ENCODE data around the gene BRD1. TPM values are rescaled to one million over a fixed set of nuclear protein-coding genes. Genes with fewer than 3 reads are reported as not detected.

Gene BRD1
- total RNA-seq, 2 donors from 2014 or later, result 127 to 153 TPM

DNA sequence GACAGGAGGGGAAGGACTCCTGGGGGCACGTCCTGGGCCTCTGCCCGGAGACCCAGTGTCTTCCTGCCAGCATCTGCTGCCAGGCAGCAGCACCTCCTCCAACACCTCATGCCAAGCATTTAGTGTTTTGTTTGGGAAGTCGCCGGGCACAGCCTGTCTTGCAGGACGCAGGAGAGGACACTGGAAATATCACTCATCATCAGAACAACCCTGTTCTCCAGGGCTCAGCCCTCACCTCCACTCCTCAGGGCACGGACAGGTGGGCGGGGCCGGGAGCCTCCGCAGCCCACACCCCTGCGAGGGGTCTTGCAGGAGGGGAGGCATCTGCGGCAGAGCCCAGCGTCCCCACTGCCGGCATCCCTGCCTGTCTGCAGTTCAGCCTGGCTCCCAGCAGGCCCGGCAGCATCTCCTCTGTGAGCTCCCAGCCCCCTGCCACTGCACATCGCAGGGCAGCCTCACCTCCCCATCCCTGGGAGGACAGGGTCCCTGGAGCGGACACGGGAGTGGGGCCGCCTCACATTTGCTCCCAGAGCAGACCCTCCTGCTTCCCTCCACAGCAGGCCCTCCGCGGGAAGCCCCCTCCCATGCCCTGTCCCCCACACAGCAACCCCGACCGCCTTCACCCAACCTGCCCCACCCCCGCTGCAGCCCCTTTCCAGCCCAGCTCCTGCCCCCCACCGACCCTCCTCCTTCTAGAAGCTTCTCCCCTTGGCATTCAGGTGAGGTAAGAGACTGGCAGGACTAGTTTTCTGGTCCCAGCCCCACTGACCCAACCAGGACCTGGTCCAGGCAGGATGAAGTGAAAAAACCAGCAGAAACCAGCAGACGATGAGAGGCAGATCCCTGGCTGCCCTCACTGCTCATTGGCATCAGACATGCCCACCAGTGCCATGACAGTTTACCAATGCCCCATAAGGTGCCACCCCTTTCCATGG is 72.7 kb downstream of the BRD1 start:
- no peak for ATAC-seq
- Mint-ChIP-seq H3K4me1 (peaks cover 2% of the 10 kb centered on the region), H3K27ac (no peak overlapping the region), H3K27me3 (peaks cover 21% of the 10 kb centered on the region), H3K4me3 (no peak overlapping the region), H3K36me3 (ENCODE audit: low read depth) (no peaks in the 10 kb centered on the region)
- H3K9me3 ChIP-seq (ENCODE audit: control insufficient read depth, low read length, poor library complexity, severe bottlenecking), result no peaks in the 10 kb centered on the region
- DNase-seq, result no peak

DNA sequence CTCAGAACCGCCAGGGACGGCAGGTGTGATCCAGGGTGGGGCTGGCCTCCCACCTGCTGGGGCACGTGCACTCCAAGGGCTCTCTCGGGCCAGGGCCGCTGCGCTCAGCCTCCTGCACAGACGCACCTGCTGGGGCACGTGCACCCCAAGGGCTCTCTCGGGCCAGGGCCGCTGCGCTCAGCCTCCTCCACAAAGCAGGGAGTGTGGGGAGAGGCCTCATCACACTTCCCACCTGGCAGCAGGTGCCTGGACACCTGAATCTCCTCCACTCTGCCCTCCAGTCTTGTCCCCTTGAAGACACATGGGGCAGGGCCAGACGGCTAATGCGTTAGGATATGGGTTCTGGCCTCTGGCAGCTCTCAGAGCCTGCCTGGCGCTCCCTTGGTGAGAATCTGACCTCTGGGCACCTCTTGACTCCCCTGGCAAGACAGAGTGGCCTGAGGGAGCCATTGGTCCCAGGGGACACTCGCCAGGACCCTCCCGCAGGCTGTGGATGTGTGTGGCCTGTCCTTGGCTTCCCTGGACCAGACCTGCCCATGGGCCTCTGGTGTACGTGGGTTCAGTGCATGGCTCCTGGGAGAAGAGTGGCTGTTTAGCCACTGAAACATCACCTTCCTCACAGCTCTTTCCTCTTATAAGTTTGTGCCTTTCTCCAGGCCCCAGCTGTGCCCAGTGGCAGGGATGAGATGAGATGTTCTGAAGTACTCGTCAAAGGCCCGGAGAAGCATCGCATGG is 73.5 kb downstream of the BRD1 start:
- Mint-ChIP-seq H3K27me3 (peaks cover 21% of the 10 kb centered on the region), H3K4me3 (no peak overlapping the region), H3K4me1 (peaks cover 2% of the 10 kb centered on the region), H3K36me3 (ENCODE audit: low read depth) (no peaks in the 10 kb centered on the region), H3K27ac (no peak overlapping the region)
- DNase-seq, result no peak
- no peak for ATAC-seq
- H3K9me3 ChIP-seq (ENCODE audit: control insufficient read depth, low read length, poor library complexity, severe bottlenecking), result no peaks in the 10 kb centered on the region

DNA sequence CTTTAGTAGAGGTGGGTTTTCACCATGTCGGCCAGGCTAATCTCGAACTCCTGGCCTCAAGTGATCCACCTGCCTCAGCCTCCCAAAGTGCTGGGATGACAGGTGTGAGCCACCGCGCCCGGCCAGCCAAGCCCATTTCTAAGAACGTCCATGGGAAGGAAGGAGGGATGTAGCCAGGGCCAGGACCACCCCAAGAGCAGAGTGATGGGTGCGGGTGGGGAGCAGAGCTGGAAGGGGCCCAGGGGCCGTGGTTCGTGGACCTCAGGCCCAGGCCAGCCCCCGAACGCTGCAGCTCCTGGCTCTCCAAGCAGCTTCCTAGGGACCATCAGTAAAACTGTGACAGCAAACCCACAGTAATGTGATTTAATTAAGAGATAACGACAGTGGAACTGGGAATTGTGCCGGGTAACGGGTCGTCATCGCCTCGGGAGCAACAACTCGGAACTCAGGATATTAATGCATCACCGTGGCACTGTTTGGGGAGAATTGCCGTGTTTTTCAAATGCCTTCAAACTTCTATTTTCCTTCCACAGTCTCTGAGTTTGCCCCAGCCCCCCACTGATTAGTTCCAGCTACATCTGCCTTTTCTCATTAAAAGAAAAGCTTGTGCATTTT is 74.3 kb downstream of the BRD1 start:
- H3K27ac Mint-ChIP-seq, result no peak overlapping the region
- ATAC-seq, result no peak

DNA sequence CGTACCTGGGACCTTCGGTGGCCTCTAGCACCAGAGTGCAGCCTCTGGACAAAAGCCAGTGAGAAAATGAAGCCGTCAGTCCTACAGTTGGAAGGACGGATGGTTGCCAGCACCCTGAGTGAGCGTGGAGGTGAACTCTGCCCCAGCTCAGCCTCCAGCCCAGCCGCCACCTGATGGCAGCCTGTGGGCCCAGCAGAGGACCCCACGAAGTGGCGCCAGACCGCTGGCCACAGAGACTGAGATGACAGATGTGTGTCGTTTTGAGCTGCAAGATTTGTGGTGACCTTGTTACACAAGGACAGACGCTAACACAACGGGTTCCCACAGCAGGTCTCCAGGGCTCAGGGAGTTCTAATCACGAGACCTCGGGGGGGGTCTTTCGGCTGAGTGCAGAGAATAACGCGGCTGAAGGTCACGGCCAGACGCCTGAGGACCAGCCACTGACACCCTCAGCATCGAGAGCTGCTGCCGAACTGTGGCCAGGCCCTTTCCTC is 75.0 kb downstream of the BRD1 start:
- Mint-ChIP-seq H3K36me3 (ENCODE audit: low read depth) (no peaks in the 10 kb centered on the region), H3K4me3 (no peak overlapping the region), H3K27me3 (peaks cover 13% of the 10 kb centered on the region), H3K4me1 (peaks cover 2% of the 10 kb centered on the region), H3K27ac (no peak overlapping the region)
- ATAC-seq (no peak), DNase-seq (no peak)
- peaks cover 1% of the 10 kb centered on the region for H3K9me3 ChIP-seq (ENCODE audit: control insufficient read depth, low read length, poor library complexity, severe bottlenecking)

More for the DNA sequence above, 74.3 kb downstream of the BRD1 start:
- no peak for DNase-seq
- no peaks in the 10 kb centered on the region for H3K9me3 ChIP-seq (ENCODE audit: control insufficient read depth, low read length, poor library complexity, severe bottlenecking)
- H3K27me3 Mint-ChIP-seq, result peaks cover 15% of the 10 kb centered on the region
- no peak overlapping the region for H3K4me3 Mint-ChIP-seq
- H3K4me1 Mint-ChIP-seq, result peaks cover 2% of the 10 kb centered on the region
- H3K36me3 Mint-ChIP-seq (ENCODE audit: low read depth), result no peaks in the 10 kb centered on the region

DNA sequence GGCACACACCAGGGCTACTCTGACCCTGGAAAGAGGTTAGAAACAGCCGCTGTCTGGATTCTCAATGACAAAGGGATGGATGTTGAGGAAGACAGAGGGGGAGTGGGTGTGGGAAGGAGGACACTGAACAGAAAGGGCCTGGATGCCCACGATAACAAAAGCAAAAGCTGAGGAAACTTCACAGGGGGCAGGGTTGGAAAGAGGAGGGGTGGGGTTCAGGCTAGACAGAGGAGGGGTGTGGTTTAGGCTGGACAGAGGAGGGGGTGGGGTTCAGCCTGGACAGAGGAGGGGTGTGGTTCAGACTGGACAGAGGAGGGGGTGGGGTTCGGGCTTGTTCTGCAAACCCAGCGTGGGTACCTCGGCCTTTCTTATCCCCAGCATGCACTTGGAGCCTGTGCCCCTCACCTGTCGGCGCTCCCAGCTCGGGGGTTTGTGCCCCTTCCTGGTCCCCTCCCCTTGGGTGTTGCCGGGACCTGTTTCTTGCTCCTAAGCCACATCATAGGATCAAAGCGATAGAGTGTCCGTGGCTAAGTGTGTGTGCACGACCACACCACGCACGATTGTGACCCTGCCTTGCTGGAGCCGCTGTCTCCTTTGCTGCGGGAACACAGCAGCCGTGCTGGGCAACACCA is 75.6 kb downstream of the BRD1 start:
- peaks cover 2% of the 10 kb centered on the region for H3K4me1 Mint-ChIP-seq
- DNase-seq (no peak), ATAC-seq (no peak)
- peaks cover 13% of the 10 kb centered on the region for H3K27me3 Mint-ChIP-seq
- no peaks in the 10 kb centered on the region for H3K36me3 Mint-ChIP-seq (ENCODE audit: low read depth)
- H3K27ac Mint-ChIP-seq, result no peak overlapping the region
- peaks cover 5% of the 10 kb centered on the region for H3K9me3 ChIP-seq (ENCODE audit: control insufficient read depth, low read length, poor library complexity, severe bottlenecking)
- no peak overlapping the region for H3K4me3 Mint-ChIP-seq

DNA sequence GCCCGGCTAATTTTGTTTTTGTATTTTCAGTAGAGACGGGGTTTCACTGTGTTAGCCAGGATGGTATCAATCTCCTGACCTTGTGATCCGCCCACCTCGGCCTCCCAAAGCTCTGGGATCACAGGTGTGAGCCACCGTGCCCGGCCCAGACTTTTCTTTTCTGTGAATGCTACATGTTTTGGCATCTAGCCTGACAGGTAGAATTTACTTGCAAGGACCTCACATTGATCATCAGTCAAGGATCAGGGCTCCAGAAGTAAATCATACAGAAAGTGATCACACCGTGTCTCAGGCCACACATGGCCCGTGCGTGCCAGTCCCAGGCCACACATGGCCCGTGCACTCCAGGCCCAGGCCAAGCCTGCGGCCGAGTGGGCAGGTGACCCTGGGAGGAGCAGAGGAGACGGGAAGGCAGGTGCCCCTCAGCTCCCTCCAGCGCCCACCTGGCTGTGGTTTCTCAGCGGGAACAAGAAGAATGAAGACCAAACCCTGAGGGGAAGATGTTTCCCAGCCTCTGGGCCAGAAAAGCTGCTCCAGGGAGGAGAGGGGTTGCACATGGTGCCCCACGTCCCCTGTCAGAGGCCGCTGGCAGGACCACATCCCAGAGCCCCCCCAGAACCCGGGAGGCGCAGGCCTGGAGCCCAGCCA is 76.2 kb downstream of the BRD1 start:
- no peak for DNase-seq
- H3K4me1 Mint-ChIP-seq, result peaks cover 2% of the 10 kb centered on the region
- H3K36me3 Mint-ChIP-seq (ENCODE audit: low read depth), result no peaks in the 10 kb centered on the region
- H3K4me3 Mint-ChIP-seq, result peak overlapping the region; percentile 12
- ATAC-seq, result no peak
- peaks cover 12% of the 10 kb centered on the region for H3K27me3 Mint-ChIP-seq
- no peak overlapping the region for H3K27ac Mint-ChIP-seq
- H3K9me3 ChIP-seq (ENCODE audit: control insufficient read depth, low read length, poor library complexity, severe bottlenecking), result peaks cover 5% of the 10 kb centered on the region

DNA sequence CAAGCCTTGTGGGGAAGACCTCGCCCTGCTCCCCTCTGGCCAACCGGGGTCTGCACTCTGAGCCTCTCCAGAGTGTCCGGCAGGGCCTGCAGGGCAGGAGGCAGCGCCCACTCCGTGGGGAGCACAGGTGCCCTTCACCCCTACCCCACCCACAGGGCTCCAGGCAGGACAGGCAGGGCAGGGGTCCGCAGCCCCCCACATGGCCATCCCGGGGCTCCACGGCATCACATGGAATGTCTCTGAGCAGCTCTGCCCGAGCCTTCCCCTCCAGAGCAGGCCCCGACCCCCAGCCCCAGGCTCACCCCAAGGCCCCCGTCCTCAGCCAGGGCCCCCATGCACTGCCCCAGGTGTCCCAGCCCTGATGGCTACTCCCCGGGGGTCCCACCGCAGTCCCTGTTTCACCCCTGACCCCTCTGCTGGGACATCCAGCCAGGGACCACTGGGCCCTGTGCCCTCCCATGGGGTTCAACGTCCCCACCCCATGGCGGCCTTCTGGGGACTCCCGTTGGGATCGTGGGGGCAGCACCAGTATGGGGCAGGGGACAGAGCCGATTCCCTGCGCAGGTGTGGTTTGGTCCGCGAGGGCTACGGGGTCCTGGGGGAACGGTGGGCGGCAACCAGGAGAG is 77.7 kb downstream of the BRD1 start:
- no peak for DNase-seq
- Mint-ChIP-seq H3K4me1 (peaks cover 2% of the 10 kb centered on the region), H3K27ac (no peak overlapping the region), H3K27me3 (peaks cover 7% of the 10 kb centered on the region), H3K4me3 (no peak overlapping the region), H3K36me3 (ENCODE audit: low read depth) (no peaks in the 10 kb centered on the region)
- peaks cover 5% of the 10 kb centered on the region for H3K9me3 ChIP-seq (ENCODE audit: control insufficient read depth, low read length, poor library complexity, severe bottlenecking)
- no peak for ATAC-seq

DNA sequence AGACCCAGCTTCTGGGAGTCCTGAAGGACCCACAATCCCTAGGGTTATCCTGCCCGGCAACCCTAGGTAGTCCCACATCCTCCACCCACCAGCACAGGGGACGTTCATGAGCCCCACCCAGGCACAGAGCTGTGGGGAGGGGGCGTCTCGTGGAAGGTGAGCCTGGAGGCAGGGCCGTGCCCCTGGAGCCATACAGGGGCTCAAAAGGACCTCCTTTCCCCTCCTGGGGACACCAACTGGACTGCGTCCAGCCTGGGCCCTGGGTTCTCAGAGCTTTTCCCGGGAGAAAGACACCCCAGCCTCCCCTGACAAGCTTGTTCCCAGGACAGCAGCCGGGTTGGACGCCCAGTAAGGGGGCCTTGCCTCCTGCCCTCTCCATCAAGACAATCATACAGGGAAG is 78.4 kb downstream of the BRD1 start:
- Mint-ChIP-seq H3K27me3 (peaks cover 7% of the 10 kb centered on the region), H3K4me3 (no peak overlapping the region), H3K4me1 (peaks cover 2% of the 10 kb centered on the region), H3K36me3 (ENCODE audit: low read depth) (no peaks in the 10 kb centered on the region), H3K27ac (no peak overlapping the region)
- ATAC-seq, result no peak
- no peak for DNase-seq
- peaks cover 5% of the 10 kb centered on the region for H3K9me3 ChIP-seq (ENCODE audit: control insufficient read depth, low read length, poor library complexity, severe bottlenecking)

DNA sequence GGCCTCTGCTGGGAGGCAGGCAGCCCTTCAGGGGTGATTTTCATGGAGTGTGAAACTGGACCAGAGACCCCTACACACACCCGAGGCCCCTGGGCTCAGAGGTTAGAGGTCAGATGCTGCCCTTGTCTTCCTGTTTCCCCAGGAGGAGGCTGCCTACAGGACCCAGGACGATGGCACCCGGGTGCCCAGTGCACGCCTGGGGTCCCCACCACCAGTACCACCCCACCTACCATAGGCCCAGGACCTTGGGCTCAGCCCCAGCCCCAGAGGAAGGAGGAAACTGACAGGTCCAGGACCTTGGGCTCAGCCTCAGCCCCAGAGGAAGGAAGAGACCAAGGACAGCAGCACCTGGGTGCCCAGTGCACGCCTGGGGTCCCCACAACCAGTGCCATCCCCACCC is 79.2 kb downstream of the BRD1 start:
- peaks cover 5% of the 10 kb centered on the region for H3K9me3 ChIP-seq (ENCODE audit: control insufficient read depth, low read length, poor library complexity, severe bottlenecking)
- Mint-ChIP-seq H3K27me3 (peaks cover 7% of the 10 kb centered on the region), H3K4me3 (no peak overlapping the region), H3K27ac (no peak overlapping the region), H3K36me3 (ENCODE audit: low read depth) (no peaks in the 10 kb centered on the region), H3K4me1 (peaks cover 2% of the 10 kb centered on the region)
- no peak for DNase-seq
- no peak for ATAC-seq

DNA sequence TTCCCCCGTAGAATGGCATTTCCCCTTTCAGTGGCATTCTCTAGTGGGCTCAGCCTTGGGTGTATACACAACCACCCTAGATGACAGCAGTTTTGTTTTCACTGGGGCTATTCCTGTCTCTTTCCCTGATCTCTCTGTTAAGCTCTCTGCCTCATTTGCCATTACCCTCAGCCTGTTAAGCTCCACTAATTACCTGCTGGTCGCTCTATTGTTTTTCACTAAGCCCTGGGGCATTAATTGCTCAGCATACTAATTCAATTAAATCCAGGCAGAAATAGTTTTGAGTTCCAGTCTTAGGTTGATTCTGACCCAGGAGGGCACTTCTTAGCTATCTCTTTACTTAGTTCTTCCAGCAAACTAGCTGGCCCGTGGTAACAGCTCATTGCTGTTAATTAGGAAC is 80.0 kb downstream of the BRD1 start:
- Mint-ChIP-seq H3K27ac (no peak overlapping the region), H3K4me3 (no peak overlapping the region), H3K27me3 (peaks cover 10% of the 10 kb centered on the region), H3K36me3 (ENCODE audit: low read depth) (no peaks in the 10 kb centered on the region), H3K4me1 (peaks cover 2% of the 10 kb centered on the region)
- DNase-seq (no peak), ATAC-seq (no peak)
- peaks cover 5% of the 10 kb centered on the region for H3K9me3 ChIP-seq (ENCODE audit: control insufficient read depth, low read length, poor library complexity, severe bottlenecking)

DNA sequence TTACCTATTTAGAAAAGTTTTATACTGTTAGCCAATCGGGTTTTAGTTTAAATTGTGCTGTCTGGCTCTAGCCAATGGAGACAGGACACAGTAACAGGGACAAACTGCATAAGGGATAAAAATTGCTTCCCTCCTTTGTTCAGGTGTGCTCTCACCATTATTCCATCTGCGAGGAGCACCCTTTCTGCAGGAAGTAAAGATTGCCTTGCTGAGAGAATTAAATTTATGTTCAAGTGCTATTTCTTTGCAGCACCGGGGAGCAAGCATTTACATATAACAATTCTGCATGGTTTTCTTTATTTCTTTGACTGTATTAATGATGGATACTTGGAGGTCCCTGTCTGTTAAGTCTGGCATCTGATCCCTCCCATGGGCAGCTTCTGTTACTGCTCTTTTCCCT is 80.5 kb downstream of the BRD1 start:
- peaks cover 5% of the 10 kb centered on the region for H3K9me3 ChIP-seq (ENCODE audit: control insufficient read depth, low read length, poor library complexity, severe bottlenecking)
- ATAC-seq, result no peak
- peaks cover 16% of the 10 kb centered on the region for H3K27me3 Mint-ChIP-seq
- H3K4me1 Mint-ChIP-seq, result peaks cover 2% of the 10 kb centered on the region
- H3K27ac Mint-ChIP-seq, result no peak overlapping the region
- no peak for DNase-seq
- no peaks in the 10 kb centered on the region for H3K36me3 Mint-ChIP-seq (ENCODE audit: low read depth)
- H3K4me3 Mint-ChIP-seq, result no peak overlapping the region

DNA sequence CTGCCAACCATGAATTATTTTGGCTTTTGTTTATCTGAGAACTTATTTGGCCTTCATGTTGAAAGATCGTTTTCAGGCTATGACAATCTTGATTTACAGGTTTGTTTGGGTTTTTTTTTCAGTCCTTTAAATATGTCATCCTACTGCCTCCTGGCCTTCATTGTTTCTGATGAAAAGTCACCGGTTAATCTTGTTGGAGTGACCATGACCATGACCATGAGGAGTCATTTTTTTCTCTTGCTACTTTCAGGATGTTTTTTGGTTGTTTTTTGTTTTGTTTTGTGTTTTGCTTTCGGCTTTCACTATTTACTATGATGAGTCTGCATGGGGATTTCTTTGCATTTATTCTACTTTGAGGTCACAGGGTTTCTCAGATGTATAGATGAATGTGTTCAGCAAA is 81.6 kb downstream of the BRD1 start:
- H3K9me3 ChIP-seq (ENCODE audit: control insufficient read depth, low read length, poor library complexity, severe bottlenecking), result peaks cover 5% of the 10 kb centered on the region
- Mint-ChIP-seq H3K4me1 (no peaks in the 10 kb centered on the region), H3K36me3 (ENCODE audit: low read depth) (no peaks in the 10 kb centered on the region)

More for the DNA sequence above, 81.6 kb downstream of the BRD1 start:
- Mint-ChIP-seq H3K27me3 (peaks cover 20% of the 10 kb centered on the region), H3K4me3 (no peak overlapping the region), H3K27ac (no peak overlapping the region)
- DNase-seq, result no peak
- ATAC-seq, result no peak
